T-helper 17 cell (primary cell): ENCODE data around the gene HINT2. TPM values are rescaled to one million over a fixed set of nuclear protein-coding genes. Genes with fewer than 3 reads are reported as not detected.

Source experiments
- ATAC-seq: fragments of 150-1000 bp; cut with Tn5 transposase; 2 replicates; pipeline ENCODE4 v1.10.0; 2021; ENCODE audit warnings: mild to moderate bottlenecking, moderate library complexity
- DNase-seq, 3 donors: peaks; one replicate each; pipeline versions ENCODE4 v3.0.0 to v3.0.0-alpha.2; 2020 to 2021
- H3K9me3 ChIP-seq: one replicate; pipeline ENCODE4 v1.7.0; 2013; ENCODE audit warnings: low read length, mild to moderate bottlenecking; ENCODE audit not compliant: control insufficient read depth, poor library complexity, severe bottlenecking
- H3K27ac Mint-ChIP-seq: one replicate; pipeline ENCODE4 v1.8.0; 2022; ENCODE audit warnings: mild to moderate bottlenecking, moderate library complexity, mixed read lengths
- H3K27me3 Mint-ChIP-seq: one replicate; pipeline ENCODE4 v1.8.0; 2022; ENCODE audit warnings: mixed read lengths
- H3K36me3 Mint-ChIP-seq: one replicate; pipeline ENCODE4 v1.8.0; 2022; ENCODE audit warnings: low read depth, mixed read lengths
- H3K4me1 Mint-ChIP-seq: one replicate; pipeline ENCODE4 v1.8.0; 2022; ENCODE audit warnings: mild to moderate bottlenecking, mixed read lengths
- H3K4me3 Mint-ChIP-seq: one replicate; pipeline ENCODE4 v1.8.0; 2022; ENCODE audit warnings: mild to moderate bottlenecking, moderate library complexity, mixed read lengths
- total RNA-seq, 4 donors: library from RNA in 2 of 4; stranded (reverse) in 2 of 4; gene quantifications; one replicate each; pipeline ENCODE4 v1.2.3 and lab custom pipeline; 2022 to 2026

Gene HINT2
- total RNA-seq, 2 donors from 2014 or later, result 15.0 to 20.5 TPM

DNA sequence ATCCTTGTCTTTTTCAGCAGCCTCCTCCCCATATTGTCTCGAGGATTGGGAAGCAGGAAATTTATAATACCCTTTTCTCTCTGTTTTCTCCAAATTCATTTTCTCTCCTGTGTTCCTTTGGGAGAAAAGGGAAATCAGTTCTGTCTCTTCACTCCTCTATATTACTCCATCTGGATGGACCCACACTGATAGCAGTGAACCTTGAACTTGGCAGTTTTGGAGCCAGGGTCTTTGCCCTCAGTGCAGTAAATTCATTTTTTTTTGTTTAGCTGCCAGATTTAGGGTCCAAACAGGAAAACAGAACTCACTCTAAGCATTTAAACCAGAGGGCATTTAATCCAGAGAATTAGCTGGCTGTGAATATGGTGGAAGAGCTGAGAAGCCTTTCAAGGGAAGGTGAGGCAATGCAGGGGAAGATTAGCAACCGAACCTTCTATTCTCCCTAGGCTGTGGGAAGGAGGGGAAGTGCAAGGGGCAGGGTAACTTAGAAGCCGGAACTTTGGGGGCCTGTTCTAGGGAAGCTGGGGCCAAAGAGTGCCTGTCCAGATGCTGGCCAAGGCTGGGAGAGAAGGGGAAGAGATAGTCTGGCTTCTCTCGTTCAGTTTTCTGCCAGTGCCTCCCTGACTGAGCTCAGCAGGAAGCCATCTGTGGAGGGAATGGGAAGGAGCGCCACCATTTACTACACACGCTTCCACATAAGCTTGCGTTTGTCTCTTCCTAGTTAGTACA, 39.8 kb downstream of the HINT2 start:
- no peaks in the 10 kb centered on the region for H3K27me3 Mint-ChIP-seq
- H3K36me3 Mint-ChIP-seq, result no peaks in the 10 kb centered on the region
- no peak for ATAC-seq
- peaks cover 2% of the 10 kb centered on the region for H3K4me1 Mint-ChIP-seq
- DNase-seq, result no peak
- no peaks in the 10 kb centered on the region for H3K9me3 ChIP-seq
- peak overlapping the region; percentile 60 for H3K27ac Mint-ChIP-seq
- peak overlapping the region; percentile 45 for H3K4me3 Mint-ChIP-seq

DNA sequence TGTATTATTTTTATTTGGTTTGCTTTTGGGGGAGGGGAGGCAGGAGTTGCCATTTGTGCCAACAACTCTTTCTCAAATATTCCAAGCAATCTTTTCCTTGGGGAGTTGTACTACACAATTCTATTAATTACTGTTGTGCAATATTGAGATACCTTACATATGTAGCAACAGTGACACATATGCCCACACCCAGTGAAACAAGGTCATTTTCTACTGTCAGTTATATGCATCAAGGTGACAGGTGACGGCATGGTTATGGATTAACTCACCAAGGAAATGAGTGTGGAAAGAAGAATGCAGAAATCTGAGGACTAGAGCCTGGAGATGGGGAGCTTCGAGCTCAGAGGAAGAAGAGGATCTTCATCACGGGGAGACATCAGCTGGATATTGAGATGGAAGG, 42.9 kb downstream of the HINT2 start:
- no peak for ATAC-seq
- DNase-seq, result no peak
- no peak overlapping the region for H3K27ac Mint-ChIP-seq
- peaks cover 2% of the 10 kb centered on the region for H3K4me1 Mint-ChIP-seq
- H3K27me3 Mint-ChIP-seq, result no peaks in the 10 kb centered on the region
- no peaks in the 10 kb centered on the region for H3K9me3 ChIP-seq
- H3K36me3 Mint-ChIP-seq, result no peaks in the 10 kb centered on the region
- no peak overlapping the region for H3K4me3 Mint-ChIP-seq

DNA sequence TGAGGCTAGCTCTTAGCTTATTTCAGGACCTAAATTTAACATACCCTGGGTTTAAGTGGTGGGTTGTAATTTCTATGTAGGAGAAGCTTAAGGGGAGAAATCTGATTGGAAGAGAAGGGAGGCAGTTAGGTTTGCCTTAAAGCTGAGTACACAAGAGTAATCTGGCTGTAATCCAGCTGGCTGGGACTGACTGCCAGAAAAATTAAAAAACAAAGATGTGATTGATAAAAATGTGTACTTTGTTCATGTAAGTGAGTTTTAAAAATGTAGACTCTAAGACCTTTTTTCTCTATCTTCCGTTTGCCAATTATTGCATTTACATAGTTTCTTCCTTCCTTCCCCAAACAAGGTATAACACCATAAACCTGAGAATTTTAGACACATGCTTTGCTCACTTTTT, 43.3 kb downstream of the HINT2 start:
- ATAC-seq (no peak), DNase-seq (no peak)
- Mint-ChIP-seq H3K4me1 (peaks cover 2% of the 10 kb centered on the region), H3K27ac (no peak overlapping the region), H3K27me3 (no peaks in the 10 kb centered on the region), H3K36me3 (no peaks in the 10 kb centered on the region), H3K4me3 (no peak overlapping the region)
- no peaks in the 10 kb centered on the region for H3K9me3 ChIP-seq

DNA sequence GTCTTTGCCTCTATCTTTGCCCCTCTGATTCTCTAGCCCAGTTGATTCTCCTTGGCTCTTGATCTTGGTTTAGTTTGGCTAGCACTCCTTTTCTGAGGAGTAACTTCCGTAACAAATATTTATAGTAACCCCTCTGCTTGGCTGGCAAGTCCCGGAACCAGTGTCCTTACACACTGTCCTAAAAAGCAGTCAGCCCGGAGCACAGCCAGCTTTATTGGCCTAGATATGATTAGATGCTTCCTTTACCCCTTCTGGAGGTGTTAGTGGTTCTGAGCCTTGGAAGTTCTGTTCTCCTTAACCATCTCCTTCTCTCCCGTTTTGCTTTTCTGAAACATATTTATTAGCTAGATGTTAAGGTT, 43.8 kb downstream of the HINT2 start:
- Mint-ChIP-seq H3K4me1 (peaks cover 5% of the 10 kb centered on the region), H3K36me3 (no peaks in the 10 kb centered on the region)
- no peak for ATAC-seq

DNA sequence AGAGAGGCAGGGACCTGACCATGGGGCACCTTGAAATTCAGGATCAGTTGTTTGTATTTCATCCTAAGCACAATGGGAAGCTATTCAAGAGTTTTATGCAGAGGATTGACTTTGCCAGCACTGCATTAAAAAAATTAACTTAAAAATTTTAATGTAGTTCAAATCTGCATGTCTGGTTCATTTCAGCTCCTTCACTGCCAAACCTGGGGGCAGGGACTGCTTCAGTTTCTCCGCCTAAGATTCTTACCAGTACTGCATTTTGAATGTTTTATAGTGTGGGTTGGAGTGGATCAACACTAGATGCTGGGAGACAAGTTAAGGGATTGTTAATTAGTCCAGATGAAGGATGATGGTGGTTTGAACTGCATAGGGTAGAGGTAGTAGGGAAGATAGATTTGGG, 45.1 kb downstream of the HINT2 start:
- no peak for DNase-seq
- Mint-ChIP-seq H3K36me3 (no peaks in the 10 kb centered on the region), H3K4me1 (peaks cover 5% of the 10 kb centered on the region), H3K4me3 (no peak overlapping the region), H3K27me3 (no peaks in the 10 kb centered on the region), H3K27ac (no peak overlapping the region)
- no peak for ATAC-seq
- H3K9me3 ChIP-seq, result no peaks in the 10 kb centered on the region

More for the DNA sequence above, 43.8 kb downstream of the HINT2 start:
- no peaks in the 10 kb centered on the region for H3K9me3 ChIP-seq
- Mint-ChIP-seq H3K27me3 (no peaks in the 10 kb centered on the region), H3K4me3 (no peak overlapping the region), H3K27ac (no peak overlapping the region)
- DNase-seq, result no peak

DNA sequence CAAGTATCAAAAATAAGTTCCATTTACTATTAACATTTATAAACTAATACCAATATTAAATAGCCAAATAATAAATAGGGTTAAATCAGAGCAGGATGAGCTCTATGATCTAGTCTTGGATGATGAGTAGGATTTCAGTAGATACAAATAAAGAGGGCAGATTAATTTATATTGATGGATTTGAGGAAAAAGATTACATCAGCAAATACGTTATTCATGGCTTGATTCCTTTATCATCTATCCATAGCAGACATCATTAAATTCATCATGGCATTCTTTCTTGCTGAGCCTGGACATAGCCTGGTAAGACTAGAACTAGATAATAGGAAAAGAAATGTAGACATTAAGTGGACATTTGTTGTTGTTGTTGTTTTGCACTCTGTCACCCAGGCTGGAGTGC, 47.4 kb downstream of the HINT2 start:
- no peak overlapping the region for H3K27ac Mint-ChIP-seq
- DNase-seq (no peak), ATAC-seq (no peak)
- no peaks in the 10 kb centered on the region for H3K36me3 Mint-ChIP-seq
- H3K9me3 ChIP-seq, result no peaks in the 10 kb centered on the region
- no peaks in the 10 kb centered on the region for H3K27me3 Mint-ChIP-seq
- no peak overlapping the region for H3K4me3 Mint-ChIP-seq
- peaks cover 7% of the 10 kb centered on the region for H3K4me1 Mint-ChIP-seq

DNA sequence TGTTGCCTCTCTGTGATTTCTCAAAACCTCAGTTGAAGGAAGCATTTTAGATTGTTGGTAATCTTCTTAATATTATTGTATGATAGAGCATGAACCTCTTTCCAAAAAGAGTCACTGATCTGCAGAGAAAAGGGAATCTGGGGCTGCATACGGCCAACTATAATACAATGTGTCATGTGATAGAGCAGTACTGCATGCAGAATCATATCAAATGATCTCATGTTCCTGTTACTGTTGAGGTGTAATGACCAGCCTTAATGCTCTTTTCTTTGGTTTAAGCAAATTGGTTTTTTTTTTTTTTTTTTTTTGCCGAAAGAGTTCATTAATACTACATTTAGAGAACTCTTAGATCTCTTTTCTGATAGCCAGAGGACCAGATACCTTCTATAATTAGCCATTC, 47.8 kb downstream of the HINT2 start:
- no peak overlapping the region for H3K4me3 Mint-ChIP-seq
- H3K36me3 Mint-ChIP-seq, result no peaks in the 10 kb centered on the region
- H3K27me3 Mint-ChIP-seq, result no peaks in the 10 kb centered on the region
- DNase-seq, result no peak
- peaks cover 9% of the 10 kb centered on the region for H3K4me1 Mint-ChIP-seq
- no peak for ATAC-seq
- no peaks in the 10 kb centered on the region for H3K9me3 ChIP-seq
- no peak overlapping the region for H3K27ac Mint-ChIP-seq

DNA sequence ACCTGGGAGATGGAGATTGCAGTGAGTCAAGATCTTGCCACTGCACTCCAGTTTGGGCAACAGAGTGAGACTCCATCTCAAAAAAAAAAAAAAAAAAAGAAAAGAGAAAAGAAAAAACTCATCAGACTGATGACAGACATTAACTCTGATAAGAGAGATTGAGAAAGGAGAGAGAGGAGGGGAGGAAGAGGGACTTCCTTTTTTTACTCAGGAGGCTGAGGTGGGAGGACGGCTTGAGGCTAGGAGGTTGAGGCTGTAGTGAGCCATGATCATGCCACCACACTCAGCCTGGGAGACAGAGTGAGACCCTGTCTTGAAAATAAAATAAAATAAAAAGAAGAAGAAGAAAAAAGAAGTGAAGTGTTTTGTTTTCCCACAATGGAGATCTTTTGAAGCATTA, 51.0 kb downstream of the HINT2 start:
- no peaks in the 10 kb centered on the region for H3K9me3 ChIP-seq
- Mint-ChIP-seq H3K4me1 (peaks cover 15% of the 10 kb centered on the region), H3K27ac (peak overlapping the region; percentile 66), H3K4me3 (no peak overlapping the region), H3K36me3 (no peaks in the 10 kb centered on the region), H3K27me3 (no peaks in the 10 kb centered on the region)
- no peak for DNase-seq
- ATAC-seq, result no peak

DNA sequence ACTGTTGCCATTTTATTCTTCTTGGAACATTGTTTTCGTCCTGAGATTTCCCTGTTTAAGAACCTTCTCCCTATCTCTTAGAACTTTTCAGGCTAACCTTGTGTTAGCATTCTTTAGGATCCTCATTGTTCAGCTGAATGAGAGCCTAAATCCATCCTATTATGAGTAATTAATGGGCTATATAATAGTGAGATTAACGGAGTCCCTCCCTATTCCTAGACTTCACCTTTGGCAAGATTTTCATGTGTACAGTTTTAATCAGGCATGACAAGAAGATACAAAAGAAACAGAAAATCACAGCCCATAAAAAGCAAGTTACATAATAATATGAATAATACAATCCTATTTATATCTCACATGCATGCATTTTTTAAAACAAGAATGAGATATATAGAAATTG, 51.7 kb downstream of the HINT2 start:
- Mint-ChIP-seq H3K36me3 (no peaks in the 10 kb centered on the region), H3K4me1 (peaks cover 18% of the 10 kb centered on the region), H3K4me3 (peak overlapping the region; percentile 31), H3K27me3 (no peaks in the 10 kb centered on the region), H3K27ac (peak overlapping the region; percentile 66)
- no peaks in the 10 kb centered on the region for H3K9me3 ChIP-seq
- ATAC-seq (no peak), DNase-seq (no peak)

Other genes starting within 250 kb of the HINT2 start
- 10 to 100 TPM; 31.7 to 31.9 TPM for gene TESK1, start 209.8 kb downstream of the HINT2 start, total RNA-seq
- gene CD72, start 196.6 kb downstream of the HINT2 start, total RNA-seq, result 1 to 10 TPM; 3.5 to 8.1 TPM
- 10 to 100 TPM; 33.9 to 48.9 TPM for gene SIT1, start 164.1 kb downstream of the HINT2 start, total RNA-seq
- gene RMRP, start 157.0 kb downstream of the HINT2 start, total RNA-seq, result over 10,000 TPM in 1 of 2 donors, 1,000 to 10,000 TPM in 1; 7,466 to 10,512 TPM
- gene CCDC107, start 156.8 kb downstream of the HINT2 start, total RNA-seq, result 10 to 100 TPM; 27.7 to 35.2 TPM
- gene ARHGEF39, start 149.8 kb downstream of the HINT2 start, total RNA-seq, result 1 to 10 TPM; 1.6 to 3.1 TPM
- not detected for gene CA9, start 141.1 kb downstream of the HINT2 start, total RNA-seq
- 10 to 100 TPM; 29.2 to 33.9 TPM for gene TPM2, start 125.1 kb downstream of the HINT2 start, total RNA-seq
- 100 to 1,000 TPM; 259 to 617 TPM for gene TLN1, start 82.8 kb downstream of the HINT2 start, total RNA-seq
- 10 to 100 TPM; 16.0 to 16.5 TPM for gene CREB3, start 82.4 kb downstream of the HINT2 start, total RNA-seq
- gene GBA2, start 65.8 kb downstream of the HINT2 start, total RNA-seq, result 10 to 100 TPM; 28.6 to 28.7 TPM
- 10 to 100 TPM; 25.5 to 26.5 TPM for gene RGP1, start 65.8 kb downstream of the HINT2 start, total RNA-seq
- gene MSMP, start 60.8 kb downstream of the HINT2 start, total RNA-seq, result not detected
- gene NPR2, start 23.5 kb downstream of the HINT2 start, total RNA-seq, result 1 to 10 TPM; 3.8 to 4.0 TPM
- under 1 TPM; 0.81 to 0.97 TPM for gene SPAG8, start 2.8 kb downstream of the HINT2 start, total RNA-seq
- not detected for gene FAM221B, start 13.7 kb upstream of the HINT2 start, total RNA-seq
- gene TMEM8B, start 14.2 kb upstream of the HINT2 start, total RNA-seq, result 1 to 10 TPM; 4.5 to 7.1 TPM
- gene OR13J1, start 55.4 kb upstream of the HINT2 start, total RNA-seq, result not detected
- gene HRCT1, start 91.2 kb upstream of the HINT2 start, total RNA-seq, result not detected
- gene SPAAR, start 94.4 kb upstream of the HINT2 start, total RNA-seq, result not detected
- gene OR2S2, start 143.1 kb upstream of the HINT2 start, total RNA-seq, result not detected
- gene RECK, start 221.9 kb upstream of the HINT2 start, total RNA-seq, result 1 to 10 TPM; 6.4 to 7.8 TPM